ENCODE measurements around the gene BCAS3. TPM values are rescaled to one million over a fixed set of nuclear protein-coding genes. Genes with fewer than 3 reads are reported as not detected.

The BCAS3 gene
- total RNA-seq, 1 experiment from 2014 or later: 26.3 TPM

- TF ChIP-seq REST (IDR thresholded peaks at IDR 0.05; ENCODE audit: low read depth) (no peak), JUND (IDR thresholded peaks at IDR 0.05) (no peak)
These were observed 167.4 kb downstream of the BCAS3 start (continued) for GRCh38 chr17:60845012-60845411.

- ChIA-PET CTCF (no interaction called here), RAD21 (ENCODE audit: low non-redundant PET in 1 of 2, low total read pairs in 2 of 2, uncharacterized antibody in 2 of 2, unreplicated experiment in 2 of 2) (no interaction called here), POLR2A (no interaction called here)
- H3K27ac ChIP-seq (ENCODE audit: low read depth, low read length): no peak overlapping the region
- no peak for DNase-seq (ENCODE audit: low read depth, low spot score)
- H3K4me2 ChIP-seq (ENCODE audit: low read length): no peak overlapping the region
- H3K4me1 ChIP-seq (ENCODE audit: control insufficient read depth in 1 of 2, insufficient read depth in 2 of 2, low read length in 2 of 2): no peaks in the 10 kb centered on the region
- no peaks in the 10 kb centered on the region for H3K36me3 ChIP-seq (ENCODE audit: control insufficient read depth in 1 of 2, insufficient read depth in 2 of 2, low read length in 2 of 2)
- ATAC-seq: no peak
- H3K79me2 ChIP-seq (ENCODE audit: insufficient read depth, low read length): no peaks in the 10 kb centered on the region
- H3K4me3 ChIP-seq (replicated peaks in 1 of 2; ENCODE audit: low read depth in 1 of 2, low read length in 2 of 2): no peak overlapping the region
- intact Hi-C loops (cut with micrococcal nuclease): no loop called here
- no TSS peak for BruUV-seq (replicated peaks)
- no peaks in the 10 kb centered on the region for H3K9me2 ChIP-seq (ENCODE audit: insufficient read depth)
- H3K9me3 ChIP-seq (ENCODE audit: control insufficient read depth in 1 of 2, insufficient read depth in 1 of 2, low read depth in 1 of 2, low read length in 2 of 2): no peaks in the 10 kb centered on the region
- TF ChIP-seq SP1 (IDR thresholded peaks at IDR 0.05; ENCODE audit: low read depth): no peak
- no peak for TF ChIP-seq ZBTB33 (IDR thresholded peaks at IDR 0.05; ENCODE audit: extremely low read depth, insufficient replicate concordance, low read length)
- TF ChIP-seq ZNF274 (IDR thresholded peaks at IDR 0.05; ENCODE audit: low read depth, low read length): no peak
- no peak for TF ChIP-seq RAD21 (IDR thresholded peaks at IDR 0.05; ENCODE audit: low read depth)
- TF ChIP-seq REST (IDR thresholded peaks at IDR 0.05; ENCODE audit: low read depth): no peak
- TF ChIP-seq CEBPB (IDR thresholded peaks at IDR 0.05; ENCODE audit: low read depth): no peak
- no peak for TF ChIP-seq ATF3 (IDR thresholded peaks at IDR 0.05)
- no peak for TF ChIP-seq ELF1 (IDR thresholded peaks at IDR 0.05; ENCODE audit: borderline replicate concordance, low read depth)
- no peak for TF ChIP-seq MAX (IDR thresholded peaks at IDR 0.05)
- TF ChIP-seq EZH2phosphoT487 (IDR thresholded peaks at IDR 0.05; ENCODE audit: borderline replicate concordance): no peak
- TF ChIP-seq EZH2 (IDR thresholded peaks at IDR 0.05): no peak
- no peak for TF ChIP-seq POLR2AphosphoS5 (IDR thresholded peaks at IDR 0.05; ENCODE audit: low read depth, low read length)
- no peak for TF ChIP-seq EGR1 (IDR thresholded peaks at IDR 0.05; ENCODE audit: low read depth)
- no peak for TF ChIP-seq SIN3A (IDR thresholded peaks at IDR 0.05; ENCODE audit: low read depth)
- TF ChIP-seq YY1 (IDR thresholded peaks at IDR 0.05; ENCODE audit: extremely low read depth, insufficient replicate concordance, low read depth, low read length): no peak
- TF ChIP-seq POLR2A (IDR thresholded peaks at IDR 0.05; ENCODE audit: borderline replicate concordance, extremely low read depth, insufficient read depth, insufficient read length): no peak
- no peaks in the 10 kb centered on the region; the same call in 1 of the 2 replicates for H4K20me1 ChIP-seq (ENCODE audit: insufficient read depth)
- no peaks in the 10 kb centered on the region for H3K27me3 ChIP-seq (ENCODE audit: insufficient read depth, low read length)
- H3K9ac ChIP-seq (ENCODE audit: low read length): no peak overlapping the region
- H2AFZ ChIP-seq (ENCODE audit: low read depth, low read length, poor library complexity, severe bottlenecking): no peak overlapping the region
These were observed 168.5 kb downstream of the BCAS3 start for GRCh38 chr17:60846175-60846574.

All from HCT116 (cell line).